ENCODE measurements around the gene EPS8. TPM values are rescaled to one million over a fixed set of nuclear protein-coding genes. Genes with fewer than 3 reads are reported as not detected.

Gene EPS8
- total and polyA plus RNA-seq, 2 donors (not counting 1 experiment from before 2014, with no cell fraction given): 0.76 to 0.96 TPM

GRCh38 chr12:15599266-15600037 is 189.7 kb downstream of the EPS8 start:
- H3K9ac ChIP-seq (ENCODE audit: low read length): no peak overlapping the region
- no peaks in the 10 kb centered on the region for H3K4me1 ChIP-seq (ENCODE audit: control insufficient read depth in 2 of 2, insufficient read depth in 2 of 2, low read length in 2 of 2)
- H3K9me3 ChIP-seq (ENCODE audit: control extremely low read depth in 1 of 3, control insufficient read depth in 2 of 3, insufficient read depth in 1 of 3, low read length in 2 of 3): no peaks in the 10 kb centered on the region
- H4K20me1 ChIP-seq (ENCODE audit: control insufficient read depth, insufficient read depth, low read length, poor library complexity, severe bottlenecking): no peaks in the 10 kb centered on the region
- TF ChIP-seq EZH2 (IDR thresholded peaks at IDR 0.05; ENCODE audit: borderline replicate concordance, insufficient read depth, low read depth, low read length, poor library complexity, severe bottlenecking): no peak
- no peak for TF ChIP-seq CTCF (IDR thresholded peaks at IDR 0.05)
- H3K79me2 ChIP-seq (ENCODE audit: control insufficient read depth, insufficient read depth, low read length): no peaks in the 10 kb centered on the region
- no peak overlapping the region for H3K27ac Mint-ChIP-seq
- no peaks in the 10 kb centered on the region for H3K9me3 Mint-ChIP-seq (ENCODE audit: insufficient read depth)
- H3K4me2 ChIP-seq (replicated peaks; ENCODE audit: low read depth, low read length, poor library complexity, severe bottlenecking): no peak overlapping the region
- no peak for DNase-seq
- ChIA-PET CTCF (interaction anchor here (0.8 kb wide), 1 partner anchor 67 kb away, joined by 4 read pairs; no protein-coding TSS in a partner anchor), POLR2A (no interaction called here)
- no peaks in the 10 kb centered on the region for H3K4me1 Mint-ChIP-seq
- no peak overlapping the region for H3K4me3 Mint-ChIP-seq
- peaks cover 2 to 14% of the 10 kb centered on the region in 2 experiments for H3K36me3 ChIP-seq (replicated peaks in 1 of 2; ENCODE audit: control extremely low read depth in 1 of 2, control insufficient read depth in 1 of 2, extremely low read depth in 1 of 2, insufficient read depth in 2 of 2, low read length in 1 of 2)
- no peak overlapping the region for H3K4me3 ChIP-seq (ENCODE audit: control extremely low read depth in 1 of 5, extremely low read depth in 1 of 5, insufficient read depth in 1 of 5, low read depth in 2 of 5, low read length in 4 of 5)
- WGBS (ENCODE audit: insufficient coverage): 54% methylated on average over 3 of the region's 4 CpGs
- no peak overlapping the region for H3K27ac ChIP-seq (ENCODE audit: low read length in 2 of 2)
- no peak for ATAC-seq (ENCODE audit: low read depth)
- H3K27me3 Mint-ChIP-seq: peaks cover 7% of the 10 kb centered on the region
- no peaks in the 10 kb centered on the region for H3K27me3 ChIP-seq (replicated peaks in 1 of 4; ENCODE audit: control extremely low read depth in 1 of 4, control insufficient read depth in 3 of 4, insufficient read depth in 4 of 4, low read length in 3 of 4)
- intact Hi-C loops (cut with micrococcal nuclease): no loop called here
- no peak overlapping the region for H2AFZ ChIP-seq (ENCODE audit: insufficient read depth, low read depth, low read length, poor library complexity, severe bottlenecking)

GRCh38 chr12:15597125-15597830 is 191.9 kb downstream of the EPS8 start:
- no peak overlapping the region for H3K4me3 Mint-ChIP-seq
- CTCF ChIA-PET: interaction anchor here (1.1 to 1.3 kb wide), 2 partner anchors 14 to 63 kb away, joined by 3 to 4 read pairs; no protein-coding TSS in a partner anchor
- no peaks in the 10 kb centered on the region for H3K4me1 ChIP-seq (ENCODE audit: control insufficient read depth in 2 of 2, insufficient read depth in 2 of 2, low read length in 2 of 2)
- H3K36me3 ChIP-seq (replicated peaks in 1 of 2; ENCODE audit: control extremely low read depth in 1 of 2, control insufficient read depth in 1 of 2, extremely low read depth in 1 of 2, insufficient read depth in 2 of 2, low read length in 1 of 2): peaks cover 4 to 21% of the 10 kb centered on the region in 2 experiments
- H4K20me1 ChIP-seq (ENCODE audit: control insufficient read depth, insufficient read depth, low read length, poor library complexity, severe bottlenecking): no peaks in the 10 kb centered on the region
- H3K27ac ChIP-seq (ENCODE audit: low read length in 2 of 2): no peak overlapping the region
- no peaks in the 10 kb centered on the region for H3K9me3 Mint-ChIP-seq (ENCODE audit: insufficient read depth)
- H3K79me2 ChIP-seq (ENCODE audit: control insufficient read depth, insufficient read depth, low read length): no peaks in the 10 kb centered on the region
- intact Hi-C loops (cut with micrococcal nuclease): no loop called here
- no peak overlapping the region for H2AFZ ChIP-seq (ENCODE audit: insufficient read depth, low read depth, low read length, poor library complexity, severe bottlenecking)
- no peak overlapping the region for H3K4me3 ChIP-seq (ENCODE audit: control extremely low read depth in 1 of 5, extremely low read depth in 1 of 5, insufficient read depth in 1 of 5, low read depth in 2 of 5, low read length in 4 of 5)
- TF ChIP-seq EZH2 (IDR thresholded peaks at IDR 0.05; ENCODE audit: borderline replicate concordance, insufficient read depth, low read depth, low read length, poor library complexity, severe bottlenecking) (no peak), CTCF (IDR thresholded peaks at IDR 0.05) (no peak)
- H3K4me2 ChIP-seq (replicated peaks; ENCODE audit: low read depth, low read length, poor library complexity, severe bottlenecking): no peak overlapping the region
- POLR2A ChIA-PET: no interaction called here
- no peaks in the 10 kb centered on the region for H3K9me3 ChIP-seq (ENCODE audit: control extremely low read depth in 1 of 3, control insufficient read depth in 2 of 3, insufficient read depth in 1 of 3, low read length in 2 of 3)
- DNase-seq: no peak
- no peaks in the 10 kb centered on the region for H3K27me3 Mint-ChIP-seq
- no peak for ATAC-seq (ENCODE audit: low read depth)
- no peak overlapping the region for H3K9ac ChIP-seq (ENCODE audit: low read length)
- no peaks in the 10 kb centered on the region for H3K27me3 ChIP-seq (replicated peaks in 1 of 4; ENCODE audit: control extremely low read depth in 1 of 4, control insufficient read depth in 3 of 4, insufficient read depth in 4 of 4, low read length in 3 of 4)
- 100% methylated on average over 2 of the region's 5 CpGs for WGBS (ENCODE audit: insufficient coverage)
- H3K4me1 Mint-ChIP-seq: peaks cover 1% of the 10 kb centered on the region
- no peak overlapping the region for H3K27ac Mint-ChIP-seq
